Stimulated activated CD4-positive, alpha-beta T cell treated with anti-CD3 and anti-CD28 coated beads, TNF-alpha, amount 100 ng/mL, for 4 hours (primary cell): ENCODE measurements around the gene SLC13A2.

ENCODE experiments used
- DNase-seq, 3 experiments: peaks; one replicate each; pipeline ENCODE4 v3.0.0-alpha.2; 2020; ENCODE audit warnings: low read depth in 3 of 3

Gene SLC13A2

DNA sequence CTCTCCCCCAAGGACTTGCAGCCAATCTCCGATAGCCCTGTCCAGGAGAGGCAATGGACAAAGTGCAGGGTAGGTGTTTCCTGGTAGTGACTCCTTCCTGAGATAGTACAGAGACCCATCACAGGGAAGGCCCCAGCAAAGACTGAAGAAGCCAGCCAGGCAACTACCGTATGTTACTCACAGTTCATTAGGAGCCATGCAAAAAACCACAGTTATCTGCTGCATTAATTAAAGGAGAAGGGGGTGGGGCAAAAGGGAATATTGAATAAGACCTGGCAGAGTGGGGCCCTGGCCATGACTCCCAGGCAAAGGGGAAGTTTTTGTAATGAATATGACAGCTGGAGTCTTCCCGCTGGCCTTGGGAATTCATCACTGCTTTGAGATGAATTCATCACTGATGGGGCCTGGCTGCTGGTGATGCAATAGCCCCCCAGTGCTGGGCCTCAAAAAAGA lies 2.5 kb upstream of the SLC13A2 start:
- no peak for DNase-seq

GRCh38 chr17:28471531-28472342 lies 1.7 kb upstream of the SLC13A2 start:
- no peak for DNase-seq

DNA sequence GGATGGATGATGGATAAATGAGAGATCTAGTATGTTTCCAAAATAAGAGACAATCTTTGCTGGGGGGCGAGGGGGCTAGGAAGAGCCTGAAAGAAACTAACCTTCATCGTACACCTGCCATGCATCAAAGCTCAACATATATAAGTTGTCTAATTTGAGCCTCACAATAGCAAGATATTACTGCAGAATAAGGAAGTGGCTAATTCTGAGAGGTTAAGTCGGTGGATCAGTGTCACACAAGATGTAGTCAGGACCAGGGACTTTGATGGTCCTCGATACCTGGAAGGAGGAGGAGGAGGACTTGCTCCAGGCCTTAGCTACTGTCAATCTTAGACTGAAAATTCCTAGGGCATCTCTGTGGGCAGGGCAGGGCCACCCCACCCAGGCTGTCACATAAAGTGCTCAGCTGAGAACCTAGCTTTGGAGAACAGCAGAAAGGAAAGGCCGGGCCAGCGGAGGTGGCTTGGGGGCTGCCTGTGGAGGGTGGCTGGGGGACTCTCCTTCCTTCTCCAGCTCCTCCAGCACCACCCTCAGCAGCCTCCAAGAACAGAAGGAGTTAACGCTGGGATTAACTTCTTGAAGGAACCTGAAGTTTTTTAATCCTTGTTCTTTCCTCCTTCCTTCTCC lies 460 bp upstream of the SLC13A2 start:
- DNase-seq: no peak

- no peak for DNase-seq
These were observed 677 bp downstream of the SLC13A2 start for GRCh38 chr17:28474111-28474531.

DNA sequence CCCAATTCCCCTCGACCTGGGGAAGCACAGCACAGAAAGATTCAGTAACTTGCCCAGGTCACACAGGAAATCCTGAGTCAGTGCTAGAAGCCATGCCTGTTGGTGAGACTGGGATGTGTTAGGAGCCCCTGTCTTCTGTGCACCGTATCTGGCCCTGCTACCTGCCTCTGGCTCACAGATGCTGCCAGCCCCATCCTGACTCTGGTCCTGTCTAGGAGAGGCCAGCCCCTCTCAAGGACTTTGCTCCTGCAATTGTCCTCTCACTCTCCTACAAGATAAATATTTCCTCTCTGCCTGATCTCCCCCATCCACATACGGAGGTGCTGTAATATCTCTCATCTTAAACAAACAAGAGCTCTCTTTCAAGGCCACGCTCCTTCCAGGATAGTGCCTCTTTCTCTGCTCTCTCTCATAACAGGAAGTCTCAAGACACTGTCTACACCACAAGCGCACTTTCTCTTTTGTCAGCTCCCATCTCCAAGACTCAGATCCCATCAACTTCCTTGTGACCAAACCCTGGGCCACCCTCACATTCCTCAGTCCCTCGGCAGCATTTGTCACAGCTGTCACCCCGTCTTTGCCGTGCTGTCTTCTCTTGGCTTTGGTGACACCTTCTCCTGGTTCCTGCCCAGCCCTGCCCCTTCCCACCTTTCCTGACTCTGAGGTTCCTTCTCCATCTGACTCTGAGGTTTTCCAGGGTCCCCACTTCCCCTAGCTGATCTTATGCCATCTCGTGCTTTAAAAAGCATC lies 1.9 kb downstream of the SLC13A2 start:
- no peak for DNase-seq

DNA sequence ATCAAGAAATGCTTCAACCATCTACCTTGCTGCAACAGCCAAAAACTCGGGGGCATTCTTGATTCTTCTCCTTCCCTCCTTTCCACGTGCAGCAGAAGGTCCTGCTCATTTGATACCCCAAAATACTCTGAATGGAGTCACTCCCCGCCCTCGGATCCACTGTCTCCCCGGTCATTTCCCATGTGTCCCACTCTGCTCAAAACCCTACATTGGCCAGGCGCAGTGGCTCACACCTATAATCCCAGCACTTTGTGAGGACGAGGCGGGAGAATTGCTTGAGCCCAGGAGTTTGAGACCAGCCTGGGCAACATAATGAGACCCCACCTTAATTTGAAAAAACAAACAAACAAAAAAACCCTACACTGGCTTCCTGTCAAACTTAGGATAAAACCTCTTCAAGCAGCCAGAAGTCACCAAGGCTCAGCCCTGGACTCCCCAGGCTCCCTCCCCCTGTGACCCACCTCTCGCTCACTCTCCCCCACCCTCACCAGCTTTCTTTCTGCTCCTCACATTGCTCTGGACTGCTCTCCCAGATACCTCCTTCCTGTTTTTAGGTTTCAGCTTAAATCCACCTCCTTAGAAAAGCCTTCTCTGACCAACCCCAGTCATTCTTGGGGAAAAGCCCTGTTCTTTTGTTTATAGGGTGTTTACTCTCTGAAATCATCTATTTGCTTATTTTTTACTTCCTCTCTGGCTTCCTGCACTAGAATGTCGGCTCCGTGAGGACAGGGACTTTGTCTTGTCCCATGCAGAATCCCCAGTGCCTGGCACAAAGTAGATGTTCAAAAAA lies 2.8 kb downstream of the SLC13A2 start:
- DNase-seq: no peak

DNA sequence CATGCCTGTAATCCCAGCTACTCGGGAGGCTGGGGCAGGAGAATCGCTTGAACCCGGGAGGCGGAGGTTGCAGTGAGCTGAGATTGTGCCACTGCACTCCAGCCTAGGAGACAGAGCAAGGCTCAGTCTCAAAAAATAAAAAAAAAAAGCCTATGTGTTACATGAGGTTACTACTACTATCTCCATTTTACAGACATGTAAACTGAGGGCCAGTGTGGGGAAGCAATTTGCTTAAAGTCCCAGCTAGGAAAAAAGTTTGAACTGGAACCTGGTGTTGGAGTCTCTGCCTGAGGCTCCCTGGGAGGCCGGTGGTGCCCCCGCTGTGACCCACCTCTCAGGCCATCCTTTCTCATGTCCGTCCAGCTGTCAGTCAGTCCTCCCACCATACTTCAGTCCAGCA lies 4.5 kb downstream of the SLC13A2 start:
- DNase-seq: no peak

- no peak for DNase-seq
These were observed 5.5 kb downstream of the SLC13A2 start for GRCh38 chr17:28478712-28479615.

- no peak for DNase-seq
These were observed 6.8 kb downstream of the SLC13A2 start for GRCh38 chr17:28480278-28480677.

GRCh38 chr17:28480799-28481571 lies 7.5 kb downstream of the SLC13A2 start:
- no peak for DNase-seq

GRCh38 chr17:28482551-28483199 lies 9.2 kb downstream of the SLC13A2 start:
- no peak for DNase-seq

- DNase-seq: no peak
These were observed 10.9 kb downstream of the SLC13A2 start for GRCh38 chr17:28484296-28484695.

DNA sequence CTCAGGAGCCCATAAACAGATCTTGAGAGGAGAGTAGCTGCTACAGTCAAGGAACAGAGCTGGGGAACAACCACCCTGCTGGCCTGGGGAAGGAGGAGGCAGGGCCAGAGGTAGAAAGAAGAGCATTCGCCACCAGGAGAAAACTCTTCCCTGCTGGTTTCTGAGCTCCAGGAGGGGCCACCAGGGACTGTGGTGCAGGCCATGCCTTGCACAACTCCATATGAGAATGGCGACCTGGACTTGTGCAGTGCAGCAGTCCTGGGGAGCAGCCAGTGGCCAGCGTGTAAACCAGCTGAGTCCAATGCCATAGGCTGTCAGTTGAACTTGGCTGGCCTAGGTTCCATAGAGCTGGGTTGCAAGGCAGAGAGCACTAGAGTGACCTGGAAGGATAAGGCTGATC lies 11.6 kb downstream of the SLC13A2 start:
- DNase-seq: no peak

GRCh38 chr17:28487881-28488532 lies 14.6 kb downstream of the SLC13A2 start:
- no peak for DNase-seq

GRCh38 chr17:28488533-28489276 lies 15.3 kb downstream of the SLC13A2 start:
- DNase-seq: no peak

GRCh38 chr17:28491286-28491685 lies 17.8 kb downstream of the SLC13A2 start:
- no peak for DNase-seq

DNA sequence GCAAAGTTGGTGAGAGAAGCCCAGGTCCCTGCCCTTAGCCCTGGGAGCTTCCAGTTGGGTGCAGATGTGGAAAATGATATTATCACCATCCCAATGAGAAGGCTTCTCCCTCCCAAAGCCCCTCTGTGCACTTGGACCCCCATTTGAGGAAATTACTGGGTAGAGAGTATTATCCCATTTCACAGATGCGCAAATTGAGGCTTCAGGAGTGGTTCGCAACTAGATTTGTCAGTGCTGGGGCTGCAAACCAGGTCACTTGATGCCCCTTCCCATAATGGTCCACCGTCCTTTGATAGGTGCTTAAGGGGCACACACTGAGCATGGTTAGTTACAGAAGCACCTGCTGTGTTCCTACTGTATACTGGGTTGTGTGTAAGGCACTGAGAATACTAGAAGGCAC lies 18.4 kb downstream of the SLC13A2 start:
- no peak for DNase-seq
